ENCODE data around the gene BMP8A.

Gene BMP8A

GRCh38 chr1:39483276-39483675 lies 8.2 kb upstream of the BMP8A start:
- no peak overlapping the region for H3K4me3 ChIP-seq (ENCODE audit: low read depth, low read length)
- DNase-seq (ENCODE audit: low read depth): no peak
- no peak for TF ChIP-seq CTCF (IDR thresholded peaks at IDR 0.05; ENCODE audit: control insufficient read depth, extremely low read depth, insufficient read depth)

- no peak overlapping the region for H3K4me3 ChIP-seq (ENCODE audit: low read depth, low read length)
- no peak for TF ChIP-seq CTCF (IDR thresholded peaks at IDR 0.05; ENCODE audit: control insufficient read depth, extremely low read depth, insufficient read depth)
- no peak for DNase-seq (ENCODE audit: low read depth)
Observed at GRCh38 chr1:39484564-39484963, 6.9 kb upstream of the BMP8A start.

GRCh38 chr1:39485046-39485803 lies 6.2 kb upstream of the BMP8A start:
- no peak for DNase-seq (ENCODE audit: low read depth)
- TF ChIP-seq CTCF (IDR thresholded peaks at IDR 0.05; ENCODE audit: control insufficient read depth, extremely low read depth, insufficient read depth): no peak
- no peak overlapping the region for H3K4me3 ChIP-seq (ENCODE audit: low read depth, low read length)

DNA sequence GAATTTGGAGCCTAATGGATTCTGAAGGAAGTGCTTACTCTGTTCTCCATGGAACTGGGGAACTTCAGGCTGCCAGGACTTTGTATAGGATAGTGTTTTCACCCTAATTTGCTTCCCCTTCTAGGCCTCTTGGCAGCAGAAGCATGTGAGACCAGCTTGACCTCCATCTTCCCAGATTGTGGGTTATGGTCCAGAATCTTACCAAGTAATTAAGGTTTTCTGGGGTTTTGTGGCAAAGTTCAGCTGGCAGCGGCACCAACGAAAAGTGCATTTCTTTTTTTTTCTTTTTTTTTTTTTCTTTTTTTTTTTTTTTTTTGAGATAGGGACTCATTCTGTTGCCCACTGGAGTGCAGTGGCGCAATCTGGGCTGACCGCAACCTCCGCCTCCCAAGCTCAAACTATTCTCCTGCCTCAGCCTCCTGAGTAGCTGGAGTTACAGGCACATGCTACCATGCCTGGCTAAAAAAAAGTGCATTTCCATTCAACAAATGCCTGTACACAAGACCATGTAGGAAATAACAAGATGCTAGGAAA lies 3.4 kb upstream of the BMP8A start:
- TF ChIP-seq CTCF (IDR thresholded peaks at IDR 0.05; ENCODE audit: control insufficient read depth, extremely low read depth, insufficient read depth): no peak
- no peak for DNase-seq (ENCODE audit: low read depth)
- no peak overlapping the region for H3K4me3 ChIP-seq (ENCODE audit: low read depth, low read length)

DNA sequence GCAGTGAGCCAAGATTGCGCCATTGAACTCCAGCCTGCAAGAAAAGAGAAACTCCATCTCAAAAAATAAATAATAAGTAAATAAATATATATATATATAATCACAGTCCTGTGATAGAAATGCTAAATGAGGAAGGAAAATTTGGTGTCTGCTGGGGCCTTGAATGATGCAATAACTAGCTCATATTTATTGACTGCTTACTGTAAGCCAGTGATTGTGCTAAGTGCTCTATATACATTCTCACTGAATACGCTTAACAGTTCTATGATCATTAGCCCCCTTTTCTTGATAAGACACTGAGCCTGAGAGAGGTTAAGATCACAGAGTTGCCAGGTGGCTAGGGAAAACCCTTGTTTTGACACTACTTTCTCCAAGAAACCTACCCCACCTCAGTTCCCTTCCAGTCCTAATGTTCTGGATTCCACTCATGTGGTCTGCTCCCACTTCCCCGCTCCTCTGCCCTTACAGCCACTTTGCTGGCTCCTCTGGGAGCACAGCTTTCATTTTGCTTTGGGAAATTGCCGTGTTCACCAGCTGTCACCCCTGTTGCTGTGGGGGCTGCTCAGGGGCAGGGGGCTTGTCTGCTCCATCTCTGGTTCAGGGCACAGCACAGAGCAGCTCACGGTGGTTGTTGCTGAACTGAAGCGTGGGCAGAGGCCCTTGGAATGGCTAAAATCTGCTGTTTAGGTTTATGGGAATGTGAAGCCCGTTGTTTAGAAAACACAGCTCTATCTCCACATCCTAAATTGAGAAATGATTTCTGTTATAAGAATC lies 2.5 kb upstream of the BMP8A start:
- no peak for TF ChIP-seq CTCF (IDR thresholded peaks at IDR 0.05; ENCODE audit: control insufficient read depth, extremely low read depth, insufficient read depth)
- DNase-seq (ENCODE audit: low read depth): no peak
- no peak overlapping the region for H3K4me3 ChIP-seq (ENCODE audit: low read depth, low read length)

GRCh38 chr1:39489567-39490239 lies 1.7 kb upstream of the BMP8A start:
- DNase-seq (ENCODE audit: low read depth): no peak
- TF ChIP-seq CTCF (IDR thresholded peaks at IDR 0.05; ENCODE audit: control insufficient read depth, extremely low read depth, insufficient read depth): no peak
- H3K4me3 ChIP-seq (ENCODE audit: low read depth, low read length): no peak overlapping the region

Data from LNCaP clone FGC (cell line).